H1 (cell line): ENCODE measurements around the gene BTBD7. TPM values are rescaled to one million over a fixed set of nuclear protein-coding genes. Genes with fewer than 3 reads are reported as not detected.

Source experiments
- SP1 ChIP-seq: IDR thresholded peaks from 2 replicates; pipeline ENCODE4 v1.6.1; 2011; ENCODE audit warnings: low read depth, low read length
- polyA plus RNA-seq, 7 experiments: library from polyadenylated mRNA; depleted of rRNA in 3 of 7; stranded (reverse) in 5 of 7; unstranded in 2 of 7; fragments of >200 nt in 5 of 7; fragments of 200-250 nt in 2 of 7; gene quantifications; 1 replicate in 5 of 7; 2 replicates in 1 of 7; 4 replicates in 1 of 7; pipeline versions ENCODE4 v1.2.1 to v1.2.3, GENCODE V29; 2011 to 2013; ENCODE audit warnings: missing spikeins in 2 of 7, mixed read lengths in 2 of 7
- total RNA-seq: library from RNA; stranded (reverse); fragmentation: NEBNext Ultra II Directional; extraction: Animal tissue kit (Norgen Biotek cat#: 25700); gene quantifications from 2 replicates; pipeline ENCODE4 v1.2.1, GENCODE V29; 2021
- TF ChIP-seq, protein P1 (sequence below): fragments of 300-600 bp; sonication (generic); IDR thresholded peaks from 2 replicates; pipeline ENCODE4 v1.7.1; 2012; ENCODE audit warnings: low read length, moderate library complexity, mild to moderate bottlenecking, inconsistent platforms; ENCODE audit not compliant: insufficient replicate concordance

The BTBD7 gene
- total and polyA plus RNA-seq, 2 of the 8 experiments (the other 6 are each of a cell fraction or from before 2014, with no cell fraction given), result 12.1 to 46.1 TPM

DNA sequence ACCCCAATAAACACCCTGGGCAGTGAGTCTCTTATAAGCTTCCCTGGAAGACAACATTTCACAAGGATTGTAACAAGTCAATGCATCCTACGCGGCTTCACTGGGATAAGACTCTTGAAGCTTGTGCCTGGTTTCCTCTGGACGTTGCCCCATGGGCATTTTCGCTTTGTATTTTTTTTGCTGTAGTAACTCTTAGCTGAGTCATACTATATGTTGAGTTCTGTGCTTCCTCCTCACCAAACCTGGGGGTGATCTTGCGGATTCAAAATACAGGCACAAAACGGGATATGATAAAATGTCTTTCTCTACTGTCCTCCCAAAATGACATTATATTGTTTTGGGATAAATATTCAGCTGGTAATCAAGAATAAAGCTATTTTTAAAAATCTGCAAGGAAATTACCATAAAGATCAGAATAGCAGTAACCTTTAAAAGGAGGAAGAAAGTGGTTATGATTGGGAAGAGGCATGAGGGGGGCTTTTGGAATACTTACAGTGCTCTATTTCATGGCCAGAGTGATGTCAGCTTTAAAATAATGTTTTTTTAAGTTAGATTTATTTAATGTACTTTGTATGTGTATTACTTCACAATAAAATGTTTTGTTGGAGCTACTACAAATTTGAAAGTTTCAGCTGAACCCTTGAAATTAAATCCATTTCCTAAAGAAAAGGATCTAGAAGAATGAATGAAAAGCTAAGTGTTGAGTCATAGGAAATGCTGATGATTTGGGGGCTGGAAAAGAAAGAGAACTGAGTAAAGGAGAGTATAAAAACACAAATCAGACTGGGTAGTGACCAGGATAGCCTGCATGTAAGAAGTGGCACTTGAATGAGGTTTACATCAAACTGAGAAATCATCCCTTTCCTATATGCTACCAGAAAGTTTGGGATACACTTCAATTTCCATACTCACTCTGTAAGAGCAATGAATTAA is 14.7 kb downstream of the BTBD7 start (continued):
- TF ChIP-seq, protein P1, sequence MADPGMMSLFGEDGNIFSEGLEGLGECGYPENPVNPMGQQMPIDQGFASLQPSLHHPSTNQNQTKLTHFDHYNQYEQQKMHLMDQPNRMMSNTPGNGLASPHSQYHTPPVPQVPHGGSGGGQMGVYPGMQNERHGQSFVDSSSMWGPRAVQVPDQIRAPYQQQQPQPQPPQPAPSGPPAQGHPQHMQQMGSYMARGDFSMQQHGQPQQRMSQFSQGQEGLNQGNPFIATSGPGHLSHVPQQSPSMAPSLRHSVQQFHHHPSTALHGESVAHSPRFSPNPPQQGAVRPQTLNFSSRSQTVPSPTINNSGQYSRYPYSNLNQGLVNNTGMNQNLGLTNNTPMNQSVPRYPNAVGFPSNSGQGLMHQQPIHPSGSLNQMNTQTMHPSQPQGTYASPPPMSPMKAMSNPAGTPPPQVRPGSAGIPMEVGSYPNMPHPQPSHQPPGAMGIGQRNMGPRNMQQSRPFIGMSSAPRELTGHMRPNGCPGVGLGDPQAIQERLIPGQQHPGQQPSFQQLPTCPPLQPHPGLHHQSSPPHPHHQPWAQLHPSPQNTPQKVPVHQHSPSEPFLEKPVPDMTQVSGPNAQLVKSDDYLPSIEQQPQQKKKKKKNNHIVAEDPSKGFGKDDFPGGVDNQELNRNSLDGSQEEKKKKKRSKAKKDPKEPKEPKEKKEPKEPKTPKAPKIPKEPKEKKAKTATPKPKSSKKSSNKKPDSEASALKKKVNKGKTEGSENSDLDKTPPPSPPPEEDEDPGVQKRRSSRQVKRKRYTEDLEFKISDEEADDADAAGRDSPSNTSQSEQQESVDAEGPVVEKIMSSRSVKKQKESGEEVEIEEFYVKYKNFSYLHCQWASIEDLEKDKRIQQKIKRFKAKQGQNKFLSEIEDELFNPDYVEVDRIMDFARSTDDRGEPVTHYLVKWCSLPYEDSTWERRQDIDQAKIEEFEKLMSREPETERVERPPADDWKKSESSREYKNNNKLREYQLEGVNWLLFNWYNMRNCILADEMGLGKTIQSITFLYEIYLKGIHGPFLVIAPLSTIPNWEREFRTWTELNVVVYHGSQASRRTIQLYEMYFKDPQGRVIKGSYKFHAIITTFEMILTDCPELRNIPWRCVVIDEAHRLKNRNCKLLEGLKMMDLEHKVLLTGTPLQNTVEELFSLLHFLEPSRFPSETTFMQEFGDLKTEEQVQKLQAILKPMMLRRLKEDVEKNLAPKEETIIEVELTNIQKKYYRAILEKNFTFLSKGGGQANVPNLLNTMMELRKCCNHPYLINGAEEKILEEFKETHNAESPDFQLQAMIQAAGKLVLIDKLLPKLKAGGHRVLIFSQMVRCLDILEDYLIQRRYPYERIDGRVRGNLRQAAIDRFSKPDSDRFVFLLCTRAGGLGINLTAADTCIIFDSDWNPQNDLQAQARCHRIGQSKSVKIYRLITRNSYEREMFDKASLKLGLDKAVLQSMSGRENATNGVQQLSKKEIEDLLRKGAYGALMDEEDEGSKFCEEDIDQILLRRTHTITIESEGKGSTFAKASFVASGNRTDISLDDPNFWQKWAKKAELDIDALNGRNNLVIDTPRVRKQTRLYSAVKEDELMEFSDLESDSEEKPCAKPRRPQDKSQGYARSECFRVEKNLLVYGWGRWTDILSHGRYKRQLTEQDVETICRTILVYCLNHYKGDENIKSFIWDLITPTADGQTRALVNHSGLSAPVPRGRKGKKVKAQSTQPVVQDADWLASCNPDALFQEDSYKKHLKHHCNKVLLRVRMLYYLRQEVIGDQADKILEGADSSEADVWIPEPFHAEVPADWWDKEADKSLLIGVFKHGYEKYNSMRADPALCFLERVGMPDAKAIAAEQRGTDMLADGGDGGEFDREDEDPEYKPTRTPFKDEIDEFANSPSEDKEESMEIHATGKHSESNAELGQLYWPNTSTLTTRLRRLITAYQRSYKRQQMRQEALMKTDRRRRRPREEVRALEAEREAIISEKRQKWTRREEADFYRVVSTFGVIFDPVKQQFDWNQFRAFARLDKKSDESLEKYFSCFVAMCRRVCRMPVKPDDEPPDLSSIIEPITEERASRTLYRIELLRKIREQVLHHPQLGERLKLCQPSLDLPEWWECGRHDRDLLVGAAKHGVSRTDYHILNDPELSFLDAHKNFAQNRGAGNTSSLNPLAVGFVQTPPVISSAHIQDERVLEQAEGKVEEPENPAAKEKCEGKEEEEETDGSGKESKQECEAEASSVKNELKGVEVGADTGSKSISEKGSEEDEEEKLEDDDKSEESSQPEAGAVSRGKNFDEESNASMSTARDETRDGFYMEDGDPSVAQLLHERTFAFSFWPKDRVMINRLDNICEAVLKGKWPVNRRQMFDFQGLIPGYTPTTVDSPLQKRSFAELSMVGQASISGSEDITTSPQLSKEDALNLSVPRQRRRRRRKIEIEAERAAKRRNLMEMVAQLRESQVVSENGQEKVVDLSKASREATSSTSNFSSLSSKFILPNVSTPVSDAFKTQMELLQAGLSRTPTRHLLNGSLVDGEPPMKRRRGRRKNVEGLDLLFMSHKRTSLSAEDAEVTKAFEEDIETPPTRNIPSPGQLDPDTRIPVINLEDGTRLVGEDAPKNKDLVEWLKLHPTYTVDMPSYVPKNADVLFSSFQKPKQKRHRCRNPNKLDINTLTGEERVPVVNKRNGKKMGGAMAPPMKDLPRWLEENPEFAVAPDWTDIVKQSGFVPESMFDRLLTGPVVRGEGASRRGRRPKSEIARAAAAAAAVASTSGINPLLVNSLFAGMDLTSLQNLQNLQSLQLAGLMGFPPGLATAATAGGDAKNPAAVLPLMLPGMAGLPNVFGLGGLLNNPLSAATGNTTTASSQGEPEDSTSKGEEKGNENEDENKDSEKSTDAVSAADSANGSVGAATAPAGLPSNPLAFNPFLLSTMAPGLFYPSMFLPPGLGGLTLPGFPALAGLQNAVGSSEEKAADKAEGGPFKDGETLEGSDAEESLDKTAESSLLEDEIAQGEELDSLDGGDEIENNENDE, result peak; percentile 95
- TF ChIP-seq SP1, result no peak
